K562 (cell line): Measurements from ENCODE around the gene TPK1. TPM values are rescaled to one million over a fixed set of nuclear protein-coding genes. Genes with fewer than 3 reads are reported as not detected.

Experiments
- BRD9 ChIP-seq: fragments of 450-650 bp; IDR thresholded peaks from 2 replicates; pipeline ENCODE4 v1.6.1; 2018; ENCODE audit warnings: low read depth; ENCODE audit not compliant: partially characterized antibody
- CEBPB ChIP-seq: fragments of 450-650 bp; IDR thresholded peaks from 2 replicates; pipeline ENCODE4 v1.6.1; 2016; ENCODE audit warnings: missing genetic modification characterization, missing compliant biosample characterization
- CEBPG ChIP-seq, 3 experiments: fragments of 200-800 bp in 1 of 3; sonication (Bioruptor generic) in 1 of 3; sonication (generic) in 1 of 3; formaldehyde crosslinking in 1 of 3; IDR thresholded peaks in 2 of 3; conservative IDR thresholded peaks in 1 of 3; 2 replicates each; pipeline versions ENCODE4 v1.6.1 to v1.8.0; 2016 to 2022; ENCODE audit warnings: missing compliant biosample characterization in 2 of 3, missing genetic modification characterization in 2 of 3, mild to moderate bottlenecking in 1 of 3, missing genetic modification reagents in 1 of 3
- CXXC5 ChIP-seq: fragments of 250-450 bp; sonication (Bioruptor Pico); IDR thresholded peaks from 2 replicates; pipeline ENCODE4 v1.8.0; 2022; ENCODE audit warnings: inconsistent platforms, mild to moderate bottlenecking, moderate library complexity
- DPF2 ChIP-seq: fragments of 450-650 bp; IDR thresholded peaks from 2 replicates; pipeline ENCODE4 v1.6.1; 2016
- ETV1 ChIP-seq: fragments of 450-650 bp; conservative IDR thresholded peaks from 2 replicates; pipeline ENCODE4 v1.6.1; 2016; ENCODE audit warnings: missing genetic modification characterization, control low read depth, low read depth, missing compliant biosample characterization
- HDAC8 ChIP-seq: fragments of 450-650 bp; IDR thresholded peaks from 2 replicates; pipeline ENCODE4 v1.6.1; 2016; ENCODE audit warnings: mild to moderate bottlenecking, missing genetic modification characterization, moderate library complexity, missing compliant biosample characterization
- HNRNPLL ChIP-seq: fragments of 200-400 bp; formaldehyde crosslinking; IDR thresholded peaks from 2 replicates; pipeline ENCODE4 v1.6.1; 2017; ENCODE audit warnings: low read length, low read depth, mild to moderate bottlenecking; ENCODE audit not compliant: poor library complexity, severe bottlenecking
- JUND ChIP-seq, 2 experiments: IDR thresholded peaks; 2 replicates in 1 of 2; 3 replicates in 1 of 2; pipeline ENCODE4 v1.6.1; 2011; ENCODE audit warnings: borderline replicate concordance in 2 of 2, low read depth in 2 of 2, low read length in 2 of 2, improper control_type of control experiment in 1 of 2, missing biosample characterization in 1 of 2, missing genetic modification characterization in 1 of 2, missing genetic modification reagents in 1 of 2
- MAZ ChIP-seq, 2 experiments: fragments of 450-650 bp in 1 of 2; sonication (generic) in 1 of 2; formaldehyde crosslinking; IDR thresholded peaks in 1 of 2; conservative IDR thresholded peaks in 1 of 2; 2 replicates each; pipeline versions ENCODE4 v1.4.0 to v1.5.0; 2020; ENCODE audit warnings: mild to moderate bottlenecking in 1 of 2, missing genetic modification reagents in 1 of 2
- MEF2A ChIP-seq: IDR thresholded peaks from 2 replicates; pipeline ENCODE4 v1.6.1; 2011; ENCODE audit warnings: low read depth, mild to moderate bottlenecking, low read length, moderate library complexity; ENCODE audit not compliant: control insufficient read depth
- NR2C1 ChIP-seq, 2 experiments: fragments of 450-650 bp; IDR thresholded peaks; 2 replicates each; pipeline ENCODE4 v1.6.1; 2017; ENCODE audit warnings: mild to moderate bottlenecking in 2 of 2, antibody characterized with exemption in 1 of 2, inconsistent platforms in 1 of 2, missing compliant biosample characterization in 1 of 2, missing genetic modification characterization in 1 of 2
- NRF1 ChIP-seq, 2 experiments: fragments of 450-650 bp; IDR thresholded peaks in 1 of 2; conservative IDR thresholded peaks in 1 of 2; 2 replicates each; pipeline ENCODE4 v1.6.1; 2014; ENCODE audit warnings: mild to moderate bottlenecking in 2 of 2
- PYGO2 ChIP-seq: fragments of 450-650 bp; IDR thresholded peaks from 2 replicates; pipeline ENCODE4 v1.6.1; 2016; ENCODE audit warnings: mild to moderate bottlenecking, missing genetic modification characterization, moderate library complexity, missing compliant biosample characterization
- RAD21 ChIP-seq, 2 experiments: fragments of 250-450 bp in 1 of 2; fragments of 450-650 bp in 1 of 2; sonication (Bioruptor Pico) in 1 of 2; formaldehyde crosslinking in 1 of 2; IDR thresholded peaks in 1 of 2; conservative IDR thresholded peaks in 1 of 2; 2 replicates each; pipeline versions ENCODE4 v1.4.0 to v1.8.0; 2020 to 2022; ENCODE audit warnings: mild to moderate bottlenecking in 2 of 2, moderate library complexity in 1 of 2
- RCOR1 ChIP-seq, 2 experiments: IDR thresholded peaks; 2 replicates each; pipeline ENCODE4 v1.6.1; 2012; ENCODE audit warnings: low read depth in 2 of 2, low read length in 2 of 2, borderline replicate concordance in 1 of 2, improper control_type of control experiment in 1 of 2
- SIRT6 ChIP-seq: IDR thresholded peaks from one replicate; pipeline ENCODE4 v1.6.1; 2012; ENCODE audit warnings: low read depth, mild to moderate bottlenecking, control low read depth, inconsistent platforms, low read length, moderate library complexity
- SOX6 ChIP-seq: fragments of 450-650 bp; IDR thresholded peaks from 2 replicates; pipeline ENCODE4 v1.6.1; 2014; ENCODE audit warnings: mild to moderate bottlenecking
- STAT5B ChIP-seq: fragments of 250-450 bp; sonication (Bioruptor Pico); IDR thresholded peaks from 2 replicates; pipeline ENCODE4 v1.8.0; 2021; ENCODE audit warnings: mild to moderate bottlenecking, inconsistent platforms
- TRIM24 ChIP-seq, 2 experiments: fragments of 450-650 bp; IDR thresholded peaks; 2 replicates each; pipeline ENCODE4 v1.6.1; 2016
- ZSCAN32 ChIP-seq: fragments of 450-650 bp; formaldehyde crosslinking; IDR thresholded peaks from 2 replicates; pipeline ENCODE4 v1.4.0; 2020; ENCODE audit warnings: mild to moderate bottlenecking, moderate library complexity
- polyA plus RNA-seq, 8 experiments: library from polyadenylated mRNA; depleted of rRNA in 4 of 8; stranded (reverse) in 5 of 8; unstranded in 3 of 8; fragments of >200 nt; fragmentation: Nextera tagmentation in 2 of 8; fragmentation: Illumina TruSeq in 1 of 8; extraction: Ambion mirVana in 2 of 8; extraction: Trizol in 1 of 8; gene quantifications; 2 replicates each; pipeline versions ENCODE4 v1.2.1 to v1.2.3, GENCODE V29; 2011 to 2014; ENCODE audit warnings: inconsistent platforms in 1 of 8, missing spikeins in 1 of 8
- total RNA-seq, 7 experiments: library from RNA; depleted of rRNA in 6 of 7; stranded (reverse); fragments of >200 nt in 6 of 7; fragmentation: Illumina TruSeq in 2 of 7; extraction: Trizol in 2 of 7; gene quantifications; 2 replicates each; pipeline versions ENCODE4 v1.2.1 to v1.2.3, GENCODE V29; 2011 to 2021; ENCODE audit warnings: low replicate concordance in 1 of 7
- TF ChIP-seq, protein P1 (sequence below): fragments of 150-350 bp; conservative IDR thresholded peaks from 2 replicates; pipeline ENCODE4 v1.6.1; 2014; ENCODE audit warnings: low read length

TPK1 gene
- total and polyA plus RNA-seq, 9 of the 15 experiments (the other 6 are each of a cell fraction or from before 2014, with no cell fraction given): 5.1 to 16.2 (median 9.2) TPM

DNA sequence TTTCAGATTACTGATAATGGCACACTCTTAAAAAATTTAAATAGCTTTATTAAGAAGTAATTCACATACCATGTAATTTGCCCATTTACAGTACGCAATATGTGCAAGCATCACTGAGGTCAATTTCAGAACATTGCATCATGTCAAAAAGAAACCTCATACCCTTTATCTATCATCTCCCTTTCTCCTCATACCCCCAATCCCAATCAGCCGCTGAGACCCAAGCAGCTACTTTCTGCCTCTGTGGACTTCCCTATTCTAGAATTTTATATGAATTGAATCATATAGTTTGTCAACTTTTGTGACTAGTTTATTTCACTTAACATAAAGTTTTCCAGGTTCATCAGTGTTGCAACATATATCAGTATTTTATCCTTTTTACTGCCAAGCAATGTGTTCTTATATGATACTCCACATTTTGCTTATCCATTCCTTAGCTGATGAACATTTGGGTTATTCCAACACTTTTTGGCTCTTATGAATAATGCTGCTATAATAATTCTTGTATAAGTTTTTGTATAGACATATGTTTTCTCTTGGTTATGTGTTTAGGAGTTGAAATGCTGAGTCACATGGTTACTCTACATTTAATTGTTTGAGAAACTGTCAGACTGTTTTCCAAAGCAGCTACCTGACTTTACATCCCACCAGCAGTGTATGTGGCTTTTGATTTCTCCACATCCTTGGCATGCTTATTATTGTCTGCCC lies 26.9 kb upstream of the TPK1 start (continued):
- TF ChIP-seq PYGO2 (tag) (no peak), CEBPB (peak; percentile 86), CXXC5 (CRISPR knock-in tag) (peak; percentile 67; the same call in 1 of the 2 replicates), ETV1 (0 out of 2 replicates have a peak, but pooled peaks have one; percentile 43), ZSCAN32 (peak; percentile 92), NR2C1 (IDR thresholded peaks at IDR 0.05) (no peak), NR2C1 (tag; IDR thresholded peaks at IDR 0.05) (0 out of 2 replicates have a peak, but pooled peaks have one; percentile 27), SOX6 (peak; percentile 48; the same call in 1 of the 2 replicates), STAT5B (CRISPR knock-in tag) (no peak), DPF2 (0 out of 2 replicates have a peak, but pooled peaks have one; percentile 38), RAD21 (CRISPR knock-in tag; conservative IDR thresholded peaks at IDR 0.05 in 1 of 2, IDR thresholded peaks at IDR 0.05 in 1 of 2) (peak; percentile 6 to 13; a peak in 1 of 4 replicates), RCOR1 (IDR thresholded peaks at IDR 0.05; ENCODE audit: borderline replicate concordance in 1 of 2, low read depth in 2 of 2, low read length in 2 of 2) (peak in 1 of 2 experiments; percentile 71; a peak in 1 of 4 replicates), MAZ (CRISPR knock-in tag; conservative IDR thresholded peaks at IDR 0.05 in 1 of 2, IDR thresholded peaks at IDR 0.05 in 1 of 2) (peak in 1 of 2 experiments; percentile 42; a peak in 2 of 4 replicates), HNRNPLL (no peak), NRF1 (conservative IDR thresholded peaks at IDR 0.05 in 1 of 2, IDR thresholded peaks at IDR 0.05 in 1 of 2) (no peak), CEBPG (CRISPR knock-in tag; IDR thresholded peaks at IDR 0.05) (peak; percentile 91), CEBPG (tag; conservative IDR thresholded peaks at IDR 0.05 in 1 of 2, IDR thresholded peaks at IDR 0.05 in 1 of 2) (peak; percentile 98 to 99), BRD9 (peak; percentile 34), SIRT6 (no peak), HDAC8 (tag) (0 out of 2 replicates have a peak, but pooled peaks have one; percentile 47), JUND (IDR thresholded peaks at IDR 0.05; ENCODE audit: borderline replicate concordance, low read depth, low read length) (peak; percentile 88), JUND (tag; IDR thresholded peaks at IDR 0.05; ENCODE audit: borderline replicate concordance, low read depth, low read length) (peak; percentile 45; the same call in 2 of the 3 replicates), MEF2A (no peak), TRIM24 (IDR thresholded peaks at IDR 0.05) (peak; percentile 98 to 99)
- TF ChIP-seq, protein P1, sequence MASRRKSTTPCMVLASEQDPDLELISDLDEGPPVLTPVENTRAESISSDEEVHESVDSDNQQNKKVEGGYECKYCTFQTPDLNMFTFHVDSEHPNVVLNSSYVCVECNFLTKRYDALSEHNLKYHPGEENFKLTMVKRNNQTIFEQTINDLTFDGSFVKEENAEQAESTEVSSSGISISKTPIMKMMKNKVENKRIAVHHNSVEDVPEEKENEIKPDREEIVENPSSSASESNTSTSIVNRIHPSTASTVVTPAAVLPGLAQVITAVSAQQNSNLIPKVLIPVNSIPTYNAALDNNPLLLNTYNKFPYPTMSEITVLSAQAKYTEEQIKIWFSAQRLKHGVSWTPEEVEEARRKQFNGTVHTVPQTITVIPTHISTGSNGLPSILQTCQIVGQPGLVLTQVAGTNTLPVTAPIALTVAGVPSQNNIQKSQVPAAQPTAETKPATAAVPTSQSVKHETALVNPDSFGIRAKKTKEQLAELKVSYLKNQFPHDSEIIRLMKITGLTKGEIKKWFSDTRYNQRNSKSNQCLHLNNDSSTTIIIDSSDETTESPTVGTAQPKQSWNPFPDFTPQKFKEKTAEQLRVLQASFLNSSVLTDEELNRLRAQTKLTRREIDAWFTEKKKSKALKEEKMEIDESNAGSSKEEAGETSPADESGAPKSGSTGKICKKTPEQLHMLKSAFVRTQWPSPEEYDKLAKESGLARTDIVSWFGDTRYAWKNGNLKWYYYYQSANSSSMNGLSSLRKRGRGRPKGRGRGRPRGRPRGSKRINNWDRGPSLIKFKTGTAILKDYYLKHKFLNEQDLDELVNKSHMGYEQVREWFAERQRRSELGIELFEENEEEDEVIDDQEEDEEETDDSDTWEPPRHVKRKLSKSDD: no peak
